A549 (cell line): ENCODE results near the gene ABI3.

Experiments
- EP300 ChIP-seq, 2 experiments: fragments of >200 bp; sonication (Bioruptor Twin); formaldehyde crosslinking; IDR thresholded peaks; 2 replicates in 1 of 2; 3 replicates in 1 of 2; pipeline ENCODE4 v1.6.1; 2016 to 2017
- NR3C1 ChIP-seq: fragments of >200 bp; sonication (Bioruptor Twin); formaldehyde crosslinking; IDR thresholded peaks from 3 replicates; pipeline ENCODE4 v1.6.1; 2017
- POLR2A ChIP-seq: IDR thresholded peaks from 2 replicates; pipeline ENCODE4 v1.6.1; 2012; ENCODE audit warnings: mild to moderate bottlenecking, low read length
- TP53 ChIP-seq: fragments of 250-450 bp; sonication (Bioruptor Pico); IDR thresholded peaks from 2 replicates; pipeline ENCODE4 v1.5.0; 2021; ENCODE audit warnings: mild to moderate bottlenecking, moderate library complexity
- TF ChIP-seq, protein P1 (sequence below): fragments of >200 bp; sonication (Bioruptor Twin); formaldehyde crosslinking; IDR thresholded peaks from 3 replicates; pipeline ENCODE4 v1.5.1; 2016
- TF ChIP-seq, protein P2 (sequence below): IDR thresholded peaks from 2 replicates; pipeline ENCODE4 v1.6.1; 2012; ENCODE audit warnings: low read depth, borderline replicate concordance

DNA sequence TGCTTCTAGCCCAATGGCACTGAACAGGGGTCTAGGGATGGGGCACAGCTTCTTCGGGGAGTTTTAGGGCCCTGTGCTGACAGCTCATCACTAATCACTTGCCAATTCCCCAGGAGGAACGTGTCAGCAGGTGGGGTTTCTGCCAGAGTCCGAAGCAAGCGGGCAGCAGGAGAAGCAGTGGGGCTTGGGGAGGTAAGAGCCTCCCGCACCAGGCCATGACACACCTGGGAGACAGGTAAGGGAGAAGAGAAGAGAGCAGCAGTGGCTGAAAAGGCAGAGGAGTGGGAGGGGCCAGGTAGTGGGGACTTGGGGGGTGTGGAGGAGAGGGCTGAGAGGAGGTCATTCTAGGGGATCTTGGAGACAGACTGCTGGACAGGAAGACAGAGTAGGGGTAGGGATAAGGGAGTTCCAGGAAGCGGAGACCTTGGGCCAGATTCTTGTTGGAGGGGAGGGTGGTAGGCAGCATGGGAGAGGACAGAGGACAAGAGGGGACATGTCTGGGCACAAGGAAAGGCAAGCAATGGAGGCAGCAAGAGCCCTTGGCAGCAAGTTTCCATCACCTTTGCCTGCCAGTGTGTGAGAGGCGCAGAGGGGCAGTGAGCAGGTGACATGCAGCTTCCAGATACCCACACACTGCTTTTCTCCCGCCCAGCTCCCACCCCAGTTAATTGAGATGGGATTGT lies 15.2 kb downstream of the ABI3 start:
- no peak for TF ChIP-seq TP53 (CRISPR knock-in tag)
- TF ChIP-seq, protein P1, sequence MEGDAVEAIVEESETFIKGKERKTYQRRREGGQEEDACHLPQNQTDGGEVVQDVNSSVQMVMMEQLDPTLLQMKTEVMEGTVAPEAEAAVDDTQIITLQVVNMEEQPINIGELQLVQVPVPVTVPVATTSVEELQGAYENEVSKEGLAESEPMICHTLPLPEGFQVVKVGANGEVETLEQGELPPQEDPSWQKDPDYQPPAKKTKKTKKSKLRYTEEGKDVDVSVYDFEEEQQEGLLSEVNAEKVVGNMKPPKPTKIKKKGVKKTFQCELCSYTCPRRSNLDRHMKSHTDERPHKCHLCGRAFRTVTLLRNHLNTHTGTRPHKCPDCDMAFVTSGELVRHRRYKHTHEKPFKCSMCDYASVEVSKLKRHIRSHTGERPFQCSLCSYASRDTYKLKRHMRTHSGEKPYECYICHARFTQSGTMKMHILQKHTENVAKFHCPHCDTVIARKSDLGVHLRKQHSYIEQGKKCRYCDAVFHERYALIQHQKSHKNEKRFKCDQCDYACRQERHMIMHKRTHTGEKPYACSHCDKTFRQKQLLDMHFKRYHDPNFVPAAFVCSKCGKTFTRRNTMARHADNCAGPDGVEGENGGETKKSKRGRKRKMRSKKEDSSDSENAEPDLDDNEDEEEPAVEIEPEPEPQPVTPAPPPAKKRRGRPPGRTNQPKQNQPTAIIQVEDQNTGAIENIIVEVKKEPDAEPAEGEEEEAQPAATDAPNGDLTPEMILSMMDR, result no peak
- TF ChIP-seq NR3C1, result no peak
- TF ChIP-seq, protein P2, sequence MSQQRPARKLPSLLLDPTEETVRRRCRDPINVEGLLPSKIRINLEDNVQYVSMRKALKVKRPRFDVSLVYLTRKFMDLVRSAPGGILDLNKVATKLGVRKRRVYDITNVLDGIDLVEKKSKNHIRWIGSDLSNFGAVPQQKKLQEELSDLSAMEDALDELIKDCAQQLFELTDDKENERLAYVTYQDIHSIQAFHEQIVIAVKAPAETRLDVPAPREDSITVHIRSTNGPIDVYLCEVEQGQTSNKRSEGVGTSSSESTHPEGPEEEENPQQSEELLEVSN, result no peak
- no peak for TF ChIP-seq POLR2A
- no peak for TF ChIP-seq EP300 (IDR thresholded peaks at IDR 0.05)
